K562 (cell line): Measurements from ENCODE around the gene CNOT6. TPM values are rescaled to one million over a fixed set of nuclear protein-coding genes. Genes with fewer than 3 reads are reported as not detected.

Experiments used
- ATAC-seq: fragments of 200-7000 bp; cut with Tn5 transposase; 3 replicates; pipeline ENCODE4 v1.9.1; 2020; ENCODE audit warnings: moderate library complexity
- BruUV-seq: library from RNA; stranded (reverse); fragments of 400-500 nt; replicated peaks from 2 replicates; lab custom pipeline; 2021; lab: Mats Ljungman, UMichigan
- CTCF ChIA-PET: fragments of 300-600 bp; formaldehyde crosslinking; extraction: SDS; loops from one replicate; lab custom pipeline; 2021; ENCODE audit warnings: low intra/inter-chr PET ratio; lab: Yijun Ruan, JAX
- POLR2A ChIA-PET: fragments of 300-600, 350-650 bp; sonication (Branson Sonifier 250); formaldehyde crosslinking; extraction: SDS; loops from one replicate; lab custom pipeline; 2021; ENCODE audit warnings: antibody characterized with exemption, inconsistent platforms; lab: Yijun Ruan, JAX
- DNase-seq, 4 experiments: peaks; one replicate each; pipeline versions ENCODE4 v3.0.0 to v3.0.0-alpha.2; 2011 to 2018; ENCODE audit warnings: low spot score in 3 of 4, mixed read lengths in 3 of 4; ENCODE audit errors: extremely low read depth in 1 of 4
- FAIRE-seq: peaks from 2 replicates; lab custom pipeline; 2011; peaks lifted over from hg19 to GRCh38; lab: Jason Lieb, UNC
- H2AFZ ChIP-seq: 2 replicates; pipeline ENCODE4 v1.6.0; 2011; ENCODE audit warnings: low read depth, low read length, control low read depth, inconsistent platforms
- H3K27ac ChIP-seq: fragments of 200-600 bp; 3 replicates; pipeline ENCODE4 v1.8.0; 2011; ENCODE audit warnings: low read depth, mild to moderate bottlenecking, control low read depth, inconsistent platforms, low read length, moderate library complexity, mixed read lengths; ENCODE audit errors: extremely low read depth
- H3K27me3 ChIP-seq, 2 experiments: fragments of 300-600 bp in 1 of 2; 2 replicates in 1 of 2; 3 replicates in 1 of 2; pipeline versions ENCODE4 v1.6.0 to v1.8.0; 2011; ENCODE audit warnings: inconsistent platforms in 2 of 2, low read length in 2 of 2, mild to moderate bottlenecking in 1 of 2, mixed read lengths in 1 of 2, moderate library complexity in 1 of 2; ENCODE audit not compliant: control insufficient read depth in 2 of 2, insufficient read depth in 2 of 2
- H3K36me3 ChIP-seq: fragments of 300-600 bp; 3 replicates; pipeline ENCODE4 v1.8.0; 2011; ENCODE audit warnings: mild to moderate bottlenecking, low read length, inconsistent platforms; ENCODE audit not compliant: control insufficient read depth, insufficient read depth
- H3K4me1 ChIP-seq, 2 experiments: fragments of 200-600 bp in 1 of 2; replicated peaks in 1 of 2; 2 replicates in 1 of 2; 3 replicates in 1 of 2; pipeline versions ENCODE4 v1.5.1 to v1.8.0; 2011; ENCODE audit warnings: inconsistent platforms in 2 of 2, low read length in 2 of 2, mild to moderate bottlenecking in 1 of 2, mixed read lengths in 1 of 2, moderate library complexity in 1 of 2; ENCODE audit not compliant: control insufficient read depth in 2 of 2, insufficient read depth in 2 of 2
- H3K4me2 ChIP-seq: 2 replicates; pipeline ENCODE4 v1.6.1; 2011; ENCODE audit warnings: low read length, control low read depth, inconsistent platforms, mixed read lengths; ENCODE audit not compliant: insufficient read depth
- H3K4me3 ChIP-seq: fragments of 200-600 bp; sonication (generic), shearing (Covaris generic); 2 replicates; pipeline ENCODE4 v1.5.1; 2016; ENCODE audit warnings: control low read depth, inconsistent platforms
- H3K79me2 ChIP-seq: fragments of 200-600 bp; 3 replicates; pipeline ENCODE4 v1.8.0; 2011; ENCODE audit warnings: low read length, inconsistent platforms; ENCODE audit not compliant: control insufficient read depth, insufficient read depth
- H3K9ac ChIP-seq, 2 experiments: 2 replicates each; pipeline versions ENCODE4 v1.6.0 to v1.6.1; 2011; ENCODE audit warnings: low read depth in 2 of 2, low read length in 2 of 2, control low read depth in 1 of 2, inconsistent platforms in 1 of 2, mild to moderate bottlenecking in 1 of 2, mixed read lengths in 1 of 2; ENCODE audit not compliant: insufficient read depth in 1 of 2
- H3K9me1 ChIP-seq: one replicate; pipeline ENCODE4 v1.6.0; 2011; ENCODE audit warnings: inconsistent platforms, mild to moderate bottlenecking, low read length, moderate library complexity; ENCODE audit not compliant: control insufficient read depth, insufficient read depth
- H3K9me3 ChIP-seq: replicated peaks from 2 replicates; pipeline ENCODE4 v1.5.1; 2011; ENCODE audit warnings: low read depth, low read length, inconsistent platforms; ENCODE audit not compliant: control insufficient read depth, insufficient read depth
- H4K20me1 ChIP-seq: replicated peaks from 2 replicates; pipeline ENCODE4 v1.6.1; 2011; ENCODE audit warnings: low read length, inconsistent platforms, mixed read lengths; ENCODE audit not compliant: control insufficient read depth, insufficient read depth
- ATF1 ChIP-seq, 2 experiments: fragments of 450-650 bp in 1 of 2; IDR thresholded peaks; 2 replicates each; pipeline ENCODE4 v1.6.1; 2016; ENCODE audit warnings: missing compliant biosample characterization in 1 of 2, missing genetic modification characterization in 1 of 2
- C11orf30 ChIP-seq: fragments of 450-650 bp; IDR thresholded peaks from 2 replicates; pipeline ENCODE4 v1.6.1; 2016; ENCODE audit warnings: low read depth, mild to moderate bottlenecking
- GTF2A2 ChIP-seq: IDR thresholded peaks from 2 replicates; pipeline ENCODE4 v1.6.1; 2016; ENCODE audit warnings: mild to moderate bottlenecking, missing genetic modification characterization, missing compliant biosample characterization
- MAFF ChIP-seq: IDR thresholded peaks from 2 replicates; pipeline ENCODE4 v1.6.1; 2012; ENCODE audit warnings: low read length, improper control_type of control experiment
- MAFG ChIP-seq: fragments of 450-650 bp; conservative IDR thresholded peaks from 2 replicates; pipeline ENCODE4 v1.6.1; 2016; ENCODE audit warnings: missing genetic modification characterization, missing compliant biosample characterization
- NCOR1 ChIP-seq: fragments of 450-650 bp; IDR thresholded peaks from 2 replicates; pipeline ENCODE4 v1.6.1; 2016; ENCODE audit warnings: mild to moderate bottlenecking, moderate library complexity
- POLR2AphosphoS5 ChIP-seq: IDR thresholded peaks from 2 replicates; pipeline ENCODE4 v1.6.1; 2011; ENCODE audit warnings: mild to moderate bottlenecking, low read depth, low read length, moderate library complexity; ENCODE audit not compliant: control insufficient read depth, insufficient read depth
- PRDM10 ChIP-seq: fragments of 450-650 bp; IDR thresholded peaks from 2 replicates; pipeline ENCODE4 v1.6.1; 2018; ENCODE audit not compliant: partially characterized antibody
- STAG1 ChIP-seq: sonication (generic); formaldehyde crosslinking; IDR thresholded peaks from 2 replicates; pipeline ENCODE4 v1.5.0; 2020; ENCODE audit warnings: missing genetic modification reagents, borderline replicate concordance
- TRIM24 ChIP-seq, 2 experiments: fragments of 450-650 bp; IDR thresholded peaks; 2 replicates each; pipeline ENCODE4 v1.6.1; 2016
- ZNF316 ChIP-seq: fragments of 450-650 bp; IDR thresholded peaks from 2 replicates; pipeline ENCODE4 v1.6.1; 2016
- ZNF586 ChIP-seq: fragments of 450-650 bp; formaldehyde crosslinking; conservative IDR thresholded peaks from 2 replicates; pipeline ENCODE4 v1.4.0; 2020; ENCODE audit warnings: mild to moderate bottlenecking, moderate library complexity
- ZNF696 ChIP-seq: fragments of 250-450 bp; sonication (Bioruptor Pico); conservative IDR thresholded peaks from 2 replicates; pipeline ENCODE4 v1.4.0; 2020; ENCODE audit warnings: mild to moderate bottlenecking, moderate library complexity
- WGBS: fragments of 100-300 bp; shearing (Covaris generic); methylation state at CpG from one replicate; pipeline ENCODE4 v1.1.6; 2016; ENCODE audit warnings: low coverage, mixed read lengths; ENCODE audit not compliant: insufficient coverage; ENCODE audit errors: missing lambda C conversion rate; 5-methylcytosine and 5-hydroxymethylcytosine counted together
- in situ Hi-C: fragments of 300-500 bp; cut with MboI; formaldehyde crosslinking; loops from 4 replicates; pipeline ENCODE4 v1.15.0; 2018; ENCODE audit warnings: inconsistent platforms, mixed read lengths
- intact Hi-C: fragments of 100-400 bp; cut with micrococcal nuclease; formaldehyde crosslinking; loops from 2 replicates; pipeline ENCODE4 v1.14.2; 2022
- polyA plus RNA-seq, 8 experiments: library from polyadenylated mRNA; depleted of rRNA in 4 of 8; stranded (reverse) in 5 of 8; unstranded in 3 of 8; fragments of >200 nt; fragmentation: Nextera tagmentation in 2 of 8; fragmentation: Illumina TruSeq in 1 of 8; extraction: Ambion mirVana in 2 of 8; extraction: Trizol in 1 of 8; gene quantifications; 2 replicates each; pipeline versions ENCODE4 v1.2.1 to v1.2.3, GENCODE V29; 2011 to 2014; ENCODE audit warnings: inconsistent platforms in 1 of 8, missing spikeins in 1 of 8
- total RNA-seq, 7 experiments: library from RNA; depleted of rRNA in 6 of 7; stranded (reverse); fragments of >200 nt in 6 of 7; fragmentation: Illumina TruSeq in 2 of 7; extraction: Trizol in 2 of 7; gene quantifications; 2 replicates each; pipeline versions ENCODE4 v1.2.1 to v1.2.3, GENCODE V29; 2011 to 2021; ENCODE audit warnings: low replicate concordance in 1 of 7

Gene CNOT6
- total and polyA plus RNA-seq, 9 of the 15 experiments (the other 6 are each of a cell fraction or from before 2014, with no cell fraction given), result 4.9 to 32.4 (median 14.0) TPM

GRCh38 chr5:180580681-180581080 lies 86.5 kb downstream of the CNOT6 start (continued):
- no peak for TF ChIP-seq STAG1
- TF ChIP-seq PRDM10, result no peak
- TF ChIP-seq ZNF586 (CRISPR knock-in tag), result no peak
- no peak for TF ChIP-seq ATF1 (CRISPR knock-in tag; IDR thresholded peaks at IDR 0.05)
- TF ChIP-seq ATF1 (tag; IDR thresholded peaks at IDR 0.05), result no peak
- TF ChIP-seq GTF2A2 (tag), result no peak
- TF ChIP-seq POLR2AphosphoS5, result no peak
- no peak for TF ChIP-seq TRIM24 (IDR thresholded peaks at IDR 0.05)

GRCh38 chr5:180583738-180584137 lies 89.6 kb downstream of the CNOT6 start:
- ATAC-seq, result no peak
- 13% methylated on average over 2 of the region's 2 CpGs for WGBS
- POLR2A ChIA-PET, result interaction anchor here (0.7 kb wide), 1 partner anchor 77 kb away, joined by 3 read pairs; no protein-coding TSS in a partner anchor
- H3K4me3 ChIP-seq, result no peak overlapping the region
- H3K4me2 ChIP-seq, result no peak overlapping the region
- no peak overlapping the region for H3K9ac ChIP-seq
- FAIRE-seq, result no peak
- no peak for TF ChIP-seq ZNF696 (CRISPR knock-in tag)
- peak; percentile 19; the same call in 1 of the 2 replicates for TF ChIP-seq MAFF
- peak; percentile 36; the same call in 1 of the 2 replicates for TF ChIP-seq MAFG (tag)
- peak; percentile 69 for TF ChIP-seq ZNF316
- peak; percentile 61 for TF ChIP-seq C11orf30
- no peak for TF ChIP-seq NCOR1
- intact Hi-C loops, result no loop called here
- H3K36me3 ChIP-seq, result no peaks in the 10 kb centered on the region
- no TSS peak for BruUV-seq
- H3K27me3 ChIP-seq, result peaks cover 0 to 6% of the 10 kb centered on the region in 2 experiments; a peak in 1 of 5 replicates
- H4K20me1 ChIP-seq, result no peaks in the 10 kb centered on the region
- DNase-seq, result no peak
- H3K9me3 ChIP-seq, result no peaks in the 10 kb centered on the region
- H3K79me2 ChIP-seq, result no peaks in the 10 kb centered on the region
- H2AFZ ChIP-seq, result no peak overlapping the region
- no peaks in the 10 kb centered on the region for H3K9me1 ChIP-seq
- no peak overlapping the region for H3K27ac ChIP-seq
- H3K4me1 ChIP-seq, result no peaks in the 10 kb centered on the region
- in situ Hi-C loops, result no loop called here
- CTCF ChIA-PET, result no interaction called here
